NB4 (cell line): ENCODE results near the gene BPIFB3.

ENCODE experiments used
- DNase-seq: peaks from one replicate; pipeline ENCODE4 v3.0.0; 2010; ENCODE audit warnings: low read depth
- H3K4me3 ChIP-seq: one replicate; pipeline ENCODE4 v1.5.1; 2011; ENCODE audit warnings: mild to moderate bottlenecking, low read depth, low read length, moderate library complexity
- MYC ChIP-seq: IDR thresholded peaks from 2 replicates; pipeline ENCODE4 v1.6.1; 2011; ENCODE audit warnings: low read depth, low read length
- POLR2A ChIP-seq: IDR thresholded peaks from 2 replicates; pipeline ENCODE4 v1.6.1; 2011; ENCODE audit warnings: mild to moderate bottlenecking; ENCODE audit not compliant: insufficient read length; ENCODE audit errors: extremely low read depth
- TF ChIP-seq, protein P1 (sequence below): IDR thresholded peaks from 2 replicates; pipeline ENCODE4 v1.6.1; 2011; ENCODE audit warnings: low read depth, low read length
- TF ChIP-seq, protein P2 (sequence below): IDR thresholded peaks from one replicate; pipeline ENCODE4 v1.5.1; 2012; ENCODE audit warnings: low read depth, low read length

Gene BPIFB3

DNA sequence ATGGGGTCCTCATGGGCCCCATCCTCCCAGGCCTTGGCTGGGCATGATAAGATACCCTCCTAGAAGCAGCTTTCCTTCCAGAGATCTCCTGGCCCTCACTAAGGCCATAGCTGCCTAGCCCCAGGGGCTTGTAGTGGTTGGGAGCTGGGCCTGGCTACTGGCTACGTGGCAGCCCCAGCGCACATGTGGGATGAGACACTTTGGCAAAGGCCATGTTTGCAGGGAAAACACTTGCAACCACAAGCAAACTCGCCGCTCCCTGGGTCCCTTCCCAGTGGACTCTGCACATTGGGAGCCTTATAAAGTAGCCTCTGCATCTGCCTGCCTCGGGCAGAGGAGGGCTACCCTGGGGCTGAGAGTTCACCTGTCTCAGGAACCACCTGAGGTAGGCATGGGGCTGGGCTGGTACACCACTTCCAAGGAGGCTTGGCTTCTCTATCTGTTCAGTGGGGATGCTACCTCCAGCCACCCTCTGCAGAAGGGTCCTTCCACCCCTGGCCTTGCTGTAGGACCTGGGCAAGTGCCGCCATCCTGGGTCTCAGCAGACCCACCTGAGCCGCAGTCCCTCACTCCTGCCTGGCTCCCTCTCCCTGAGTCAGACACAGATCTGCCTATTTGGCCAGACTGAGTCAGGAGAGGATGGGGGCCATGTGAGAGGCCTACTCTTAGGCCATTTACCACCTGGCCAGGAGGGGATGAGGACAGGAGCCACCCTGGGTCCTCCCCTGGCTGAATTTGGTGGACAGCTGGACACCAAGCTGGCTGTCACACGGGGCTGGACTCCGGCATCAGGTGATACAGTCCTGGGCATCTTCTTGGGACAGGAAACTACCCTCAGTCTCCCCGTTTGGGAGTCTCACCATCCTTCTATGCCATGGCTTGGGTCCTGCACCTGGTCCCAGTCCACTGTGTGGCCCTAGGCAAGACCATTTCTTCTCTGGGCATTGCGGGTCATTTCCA is 46.0 kb upstream of the BPIFB3 start, which contains the start of gene BPIFB2:
TSS of gene BPIFB2 (plus strand) at position 329 of the 960 bp plus-strand sequence. CDS start 871 bp downstream, outside the sequence.
- H3K4me3 ChIP-seq: no peak within 1 kb of the TSS
- TF ChIP-seq POLR2A (no peak), MYC (no peak)
- TF ChIP-seq, protein P1, sequence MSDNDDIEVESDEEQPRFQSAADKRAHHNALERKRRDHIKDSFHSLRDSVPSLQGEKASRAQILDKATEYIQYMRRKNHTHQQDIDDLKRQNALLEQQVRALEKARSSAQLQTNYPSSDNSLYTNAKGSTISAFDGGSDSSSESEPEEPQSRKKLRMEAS: no peak
- TF ChIP-seq, protein P2, sequence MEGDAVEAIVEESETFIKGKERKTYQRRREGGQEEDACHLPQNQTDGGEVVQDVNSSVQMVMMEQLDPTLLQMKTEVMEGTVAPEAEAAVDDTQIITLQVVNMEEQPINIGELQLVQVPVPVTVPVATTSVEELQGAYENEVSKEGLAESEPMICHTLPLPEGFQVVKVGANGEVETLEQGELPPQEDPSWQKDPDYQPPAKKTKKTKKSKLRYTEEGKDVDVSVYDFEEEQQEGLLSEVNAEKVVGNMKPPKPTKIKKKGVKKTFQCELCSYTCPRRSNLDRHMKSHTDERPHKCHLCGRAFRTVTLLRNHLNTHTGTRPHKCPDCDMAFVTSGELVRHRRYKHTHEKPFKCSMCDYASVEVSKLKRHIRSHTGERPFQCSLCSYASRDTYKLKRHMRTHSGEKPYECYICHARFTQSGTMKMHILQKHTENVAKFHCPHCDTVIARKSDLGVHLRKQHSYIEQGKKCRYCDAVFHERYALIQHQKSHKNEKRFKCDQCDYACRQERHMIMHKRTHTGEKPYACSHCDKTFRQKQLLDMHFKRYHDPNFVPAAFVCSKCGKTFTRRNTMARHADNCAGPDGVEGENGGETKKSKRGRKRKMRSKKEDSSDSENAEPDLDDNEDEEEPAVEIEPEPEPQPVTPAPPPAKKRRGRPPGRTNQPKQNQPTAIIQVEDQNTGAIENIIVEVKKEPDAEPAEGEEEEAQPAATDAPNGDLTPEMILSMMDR: no peak
- no peak for DNase-seq

DNA sequence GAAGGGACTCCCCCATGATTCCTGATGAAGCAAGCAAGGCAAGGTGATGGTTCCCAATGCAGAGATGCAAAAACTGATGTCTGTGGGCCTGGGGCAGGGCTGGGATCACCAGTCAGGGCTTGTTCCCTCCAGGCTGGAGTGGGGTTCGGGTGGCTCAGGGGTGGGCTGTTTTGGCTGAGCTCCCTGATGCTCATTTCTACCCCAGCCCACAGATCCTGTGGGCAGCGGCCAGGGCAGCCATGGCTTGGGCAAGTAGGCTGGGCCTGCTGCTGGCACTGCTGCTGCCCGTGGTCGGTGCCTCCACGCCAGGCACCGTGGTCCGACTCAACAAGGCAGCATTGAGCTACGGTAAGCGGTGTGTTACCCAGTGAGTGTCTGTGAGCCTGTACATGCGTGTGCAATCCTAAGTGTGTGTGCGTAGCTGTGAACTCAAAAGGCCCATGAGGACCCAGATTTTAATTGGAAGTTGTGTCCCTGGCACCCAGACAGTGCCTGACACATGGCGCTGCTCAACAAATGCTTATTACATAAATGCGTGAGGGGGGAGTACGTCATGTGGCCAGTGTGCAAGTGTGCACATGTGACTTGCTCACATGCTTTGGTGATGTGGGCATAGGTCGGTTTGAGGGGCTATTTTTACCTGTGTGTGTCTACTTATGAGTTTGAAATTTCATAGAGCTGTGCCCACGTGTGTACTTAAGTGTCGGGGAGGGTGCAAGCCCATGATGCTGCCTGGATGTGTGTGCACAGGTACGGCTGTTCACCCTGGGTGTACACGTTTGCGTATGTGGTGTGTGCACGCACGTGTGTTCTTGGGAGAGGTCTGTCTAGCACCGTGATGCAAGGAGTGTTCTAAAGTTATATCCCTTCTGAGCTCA is 45.1 kb upstream of the BPIFB3 start:
- TF ChIP-seq, protein P1: no peak
- no peak for TF ChIP-seq POLR2A
- TF ChIP-seq MYC: no peak
- TF ChIP-seq, protein P2: no peak
- no peak for DNase-seq
- H3K4me3 ChIP-seq: no peak overlapping the region

DNA sequence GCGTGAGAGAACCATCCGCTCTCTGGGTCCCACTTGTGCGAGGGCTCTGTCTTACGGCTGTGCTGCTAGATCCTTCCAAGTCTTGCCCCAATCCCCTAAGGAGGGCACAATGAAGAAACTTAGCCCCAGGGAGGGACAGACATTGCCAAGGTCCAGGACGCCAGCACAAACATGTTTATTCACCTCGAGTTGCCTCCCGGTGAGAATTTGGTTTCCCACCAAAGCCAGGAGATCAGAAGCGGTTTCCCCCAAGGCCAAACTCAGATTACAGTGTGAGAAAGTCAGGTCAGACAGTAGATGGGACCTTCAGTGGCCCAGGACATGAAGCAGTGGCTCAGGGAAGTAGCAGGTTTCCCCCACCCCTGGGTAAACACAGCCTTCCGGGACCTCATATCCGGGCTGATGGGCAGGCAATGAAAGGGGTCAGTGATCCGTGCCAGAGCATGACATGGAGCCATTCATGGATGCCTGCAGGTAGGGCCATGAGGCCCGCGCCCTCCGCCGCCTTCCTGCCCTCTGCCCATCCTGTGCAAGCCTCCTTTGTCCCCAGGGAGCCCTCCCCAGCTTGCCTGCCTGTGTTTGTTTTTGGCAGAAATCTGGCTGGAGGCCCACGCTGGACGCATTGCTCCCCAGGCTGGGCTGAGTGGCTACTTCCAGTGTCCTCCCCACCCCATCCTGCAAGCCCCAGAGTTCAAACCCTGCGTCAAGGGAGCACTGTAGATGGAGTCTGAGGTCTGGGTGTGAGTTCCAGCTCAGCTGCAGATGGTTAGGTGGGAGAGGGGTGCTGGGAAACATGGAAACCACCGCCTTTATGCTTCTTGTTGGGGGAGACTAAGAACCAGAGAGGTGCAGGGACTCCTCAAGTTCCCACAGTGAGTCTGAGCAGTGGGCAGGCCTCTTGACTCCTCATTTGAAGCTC is 44.2 kb upstream of the BPIFB3 start:
- no peak overlapping the region for H3K4me3 ChIP-seq
- no peak for DNase-seq
- TF ChIP-seq, protein P1: no peak
- TF ChIP-seq MYC (no peak), POLR2A (no peak)

DNA sequence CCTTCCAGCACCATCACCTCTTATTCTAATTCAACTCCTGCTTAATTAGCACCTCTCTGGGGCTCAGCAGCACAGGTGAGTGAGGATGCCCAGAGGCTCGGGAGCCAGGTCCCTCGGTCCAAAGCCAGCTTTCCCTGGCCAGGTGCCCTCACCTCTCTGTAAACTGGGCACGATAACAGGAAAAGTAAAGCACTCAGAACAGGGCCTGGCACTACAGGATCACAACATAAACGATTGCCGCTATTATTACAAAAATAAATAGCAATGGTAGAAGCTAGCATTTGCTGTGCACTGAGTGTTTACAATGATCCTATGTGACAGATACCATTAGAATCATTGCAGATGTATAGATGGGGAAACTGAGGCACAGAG is 43.6 kb upstream of the BPIFB3 start:
- DNase-seq: no peak
- H3K4me3 ChIP-seq: no peak overlapping the region
- TF ChIP-seq MYC (no peak), POLR2A (no peak)
- TF ChIP-seq, protein P1: no peak
- TF ChIP-seq, protein P2: no peak

DNA sequence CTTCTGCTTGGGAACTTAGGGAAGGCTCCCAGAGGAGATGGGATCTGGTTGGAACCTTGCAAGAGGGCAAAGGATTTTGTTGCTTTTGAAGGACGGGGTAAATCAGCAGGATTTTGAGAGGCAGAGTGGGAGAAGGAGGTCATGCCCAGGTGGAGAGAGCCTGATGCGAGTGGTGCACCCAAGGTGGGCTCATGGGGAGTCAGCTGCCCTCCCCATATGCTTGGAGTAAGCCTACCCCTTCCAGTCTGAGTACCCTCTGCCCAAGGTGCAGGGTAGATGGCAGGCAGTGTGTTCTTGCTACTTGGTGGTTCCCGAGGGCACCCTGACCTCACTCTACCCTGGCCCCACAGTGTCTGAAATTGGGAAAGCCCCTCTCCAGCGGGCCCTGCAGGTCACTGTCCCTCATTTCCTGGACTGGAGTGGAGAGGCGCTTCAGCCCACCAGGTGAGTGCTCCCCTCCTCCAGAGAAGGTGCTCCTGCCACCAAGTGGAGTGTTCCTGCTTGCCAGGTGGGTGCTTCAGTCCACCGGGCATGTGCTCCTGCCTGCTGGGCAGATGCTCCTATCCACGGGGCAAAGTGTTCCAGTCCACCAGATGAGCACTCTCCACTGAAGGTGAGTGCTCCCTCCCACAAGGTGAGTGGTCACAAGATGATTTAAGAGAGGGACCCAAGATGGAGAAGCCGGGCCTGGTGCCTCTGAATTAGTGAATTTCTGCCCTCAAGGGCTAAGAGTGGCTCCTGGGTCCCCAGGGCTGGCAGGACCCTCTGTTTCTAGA is 42.8 kb upstream of the BPIFB3 start:
- TF ChIP-seq MYC: no peak
- TF ChIP-seq, protein P2: no peak
- TF ChIP-seq, protein P1: no peak
- no peak for TF ChIP-seq POLR2A
- no peak for DNase-seq
- H3K4me3 ChIP-seq: no peak overlapping the region
